Heart left ventricle (tissue), 13 donors: Measurements from ENCODE around the gene GNG7.

Experiments
- CTCF ChIP-seq, 12 donors: fragments of 200-600 bp; sonication (generic) in 4 of 12; IDR thresholded peaks; one replicate each; pipeline versions ENCODE4 v1.5.0 to v1.8.0; 2018 to 2022; ENCODE audit warnings: antibody characterized with exemption in 12 of 12, mild to moderate bottlenecking in 5 of 12
- POLR2A ChIP-seq, 2 donors: fragments of 450-650 bp; IDR thresholded peaks; one replicate each; pipeline ENCODE4 v1.6.1; 2017; ENCODE audit warnings: antibody characterized with exemption in 2 of 2, mild to moderate bottlenecking in 2 of 2, moderate library complexity in 2 of 2
- donor health status: ischemic (EF 13 %, LVEDD 7.1; RV severe dilation, severe dysfunction).
- donor health status: DM: no; HTN: yes; CAD: no.
- donor health status: DM: no; HTN: no; CAD: no.
- donor health status: ischemic (EF 25% LVEDD 6.9; RV normal size, moderate dysfunction).
- donor health status: ischemic (EF 25% LVEDD 5.7; RV mildly dilated, moderate dysfunction).
- donor health status: ischemic (EF 35%, LVEDD 5.7; RV mildly dilated, moderate dysfunction).
- donor health status: nonischemic (EF 11% LVEDD 7.7; RV severe dilation, severe dysfunction).
- donor health status: DM: yes; HTN: yes; CAD: no.
- donor health status: PGD.
- donor health status: ischemic (EF 29% LVEDD 5.4; RV normal size, mild dysfunction).
- donor health status: nonischemic (EF 23%, LVEDD 6.1; RV moderate dilation, normal function).

GRCh38 chr19:2645826-2646225 lies 56.7 kb downstream of the GNG7 start:
- TF ChIP-seq CTCF (IDR thresholded peaks at IDR 0.05) (no peak), POLR2A (IDR thresholded peaks at IDR 0.05) (no peak)
